K562 (cell line): Measurements from ENCODE around the gene NCOA3. TPM values are rescaled to one million over a fixed set of nuclear protein-coding genes. Genes with fewer than 3 reads are reported as not detected.

Experiments used
- ATAC-seq: fragments of 200-7000 bp; cut with Tn5 transposase; 3 replicates; pipeline ENCODE4 v1.9.1; 2020; ENCODE audit warnings: moderate library complexity
- BruUV-seq: library from RNA; stranded (reverse); fragments of 400-500 nt; replicated peaks from 2 replicates; lab custom pipeline; 2021; lab: Mats Ljungman, UMichigan
- CTCF ChIA-PET: fragments of 300-600 bp; formaldehyde crosslinking; extraction: SDS; loops from one replicate; lab custom pipeline; 2021; ENCODE audit warnings: low intra/inter-chr PET ratio; lab: Yijun Ruan, JAX
- POLR2A ChIA-PET: fragments of 300-600, 350-650 bp; sonication (Branson Sonifier 250); formaldehyde crosslinking; extraction: SDS; loops from one replicate; lab custom pipeline; 2021; ENCODE audit warnings: antibody characterized with exemption, inconsistent platforms; lab: Yijun Ruan, JAX
- DNase-seq, 4 experiments: peaks; one replicate each; pipeline versions ENCODE4 v3.0.0 to v3.0.0-alpha.2; 2011 to 2018; ENCODE audit warnings: low spot score in 3 of 4, mixed read lengths in 3 of 4; ENCODE audit errors: extremely low read depth in 1 of 4
- FAIRE-seq: peaks from 2 replicates; lab custom pipeline; 2011; peaks lifted over from hg19 to GRCh38; lab: Jason Lieb, UNC
- H2AFZ ChIP-seq: 2 replicates; pipeline ENCODE4 v1.6.0; 2011; ENCODE audit warnings: low read depth, low read length, control low read depth, inconsistent platforms
- H3K27ac ChIP-seq: fragments of 200-600 bp; 3 replicates; pipeline ENCODE4 v1.8.0; 2011; ENCODE audit warnings: low read depth, mild to moderate bottlenecking, control low read depth, inconsistent platforms, low read length, moderate library complexity, mixed read lengths; ENCODE audit errors: extremely low read depth
- H3K27me3 ChIP-seq, 2 experiments: fragments of 300-600 bp in 1 of 2; 2 replicates in 1 of 2; 3 replicates in 1 of 2; pipeline versions ENCODE4 v1.6.0 to v1.8.0; 2011; ENCODE audit warnings: inconsistent platforms in 2 of 2, low read length in 2 of 2, mild to moderate bottlenecking in 1 of 2, mixed read lengths in 1 of 2, moderate library complexity in 1 of 2; ENCODE audit not compliant: control insufficient read depth in 2 of 2, insufficient read depth in 2 of 2
- H3K36me3 ChIP-seq: fragments of 300-600 bp; 3 replicates; pipeline ENCODE4 v1.8.0; 2011; ENCODE audit warnings: mild to moderate bottlenecking, low read length, inconsistent platforms; ENCODE audit not compliant: control insufficient read depth, insufficient read depth
- H3K4me1 ChIP-seq, 2 experiments: fragments of 200-600 bp in 1 of 2; replicated peaks in 1 of 2; 2 replicates in 1 of 2; 3 replicates in 1 of 2; pipeline versions ENCODE4 v1.5.1 to v1.8.0; 2011; ENCODE audit warnings: inconsistent platforms in 2 of 2, low read length in 2 of 2, mild to moderate bottlenecking in 1 of 2, mixed read lengths in 1 of 2, moderate library complexity in 1 of 2; ENCODE audit not compliant: control insufficient read depth in 2 of 2, insufficient read depth in 2 of 2
- H3K4me2 ChIP-seq: 2 replicates; pipeline ENCODE4 v1.6.1; 2011; ENCODE audit warnings: low read length, control low read depth, inconsistent platforms, mixed read lengths; ENCODE audit not compliant: insufficient read depth
- H3K4me3 ChIP-seq: fragments of 200-600 bp; sonication (generic), shearing (Covaris generic); 2 replicates; pipeline ENCODE4 v1.5.1; 2016; ENCODE audit warnings: control low read depth, inconsistent platforms
- H3K79me2 ChIP-seq: fragments of 200-600 bp; 3 replicates; pipeline ENCODE4 v1.8.0; 2011; ENCODE audit warnings: low read length, inconsistent platforms; ENCODE audit not compliant: control insufficient read depth, insufficient read depth
- H3K9ac ChIP-seq, 2 experiments: 2 replicates each; pipeline versions ENCODE4 v1.6.0 to v1.6.1; 2011; ENCODE audit warnings: low read depth in 2 of 2, low read length in 2 of 2, control low read depth in 1 of 2, inconsistent platforms in 1 of 2, mild to moderate bottlenecking in 1 of 2, mixed read lengths in 1 of 2; ENCODE audit not compliant: insufficient read depth in 1 of 2
- H3K9me1 ChIP-seq: one replicate; pipeline ENCODE4 v1.6.0; 2011; ENCODE audit warnings: inconsistent platforms, mild to moderate bottlenecking, low read length, moderate library complexity; ENCODE audit not compliant: control insufficient read depth, insufficient read depth
- H3K9me3 ChIP-seq: replicated peaks from 2 replicates; pipeline ENCODE4 v1.5.1; 2011; ENCODE audit warnings: low read depth, low read length, inconsistent platforms; ENCODE audit not compliant: control insufficient read depth, insufficient read depth
- H4K20me1 ChIP-seq: replicated peaks from 2 replicates; pipeline ENCODE4 v1.6.1; 2011; ENCODE audit warnings: low read length, inconsistent platforms, mixed read lengths; ENCODE audit not compliant: control insufficient read depth, insufficient read depth
- ARID1B ChIP-seq: fragments of 450-650 bp; IDR thresholded peaks from 2 replicates; pipeline ENCODE4 v1.6.1; 2016; ENCODE audit warnings: antibody characterized with exemption, mild to moderate bottlenecking, inconsistent platforms
- BACH1 ChIP-seq: fragments of 200-800 bp; sonication (Bioruptor generic); IDR thresholded peaks from 2 replicates; pipeline ENCODE4 v1.6.1; 2016; ENCODE audit warnings: missing genetic modification characterization, missing compliant biosample characterization
- BCOR ChIP-seq: fragments of 450-650 bp; IDR thresholded peaks from 2 replicates; pipeline ENCODE4 v1.6.1; 2016
- CBX2 ChIP-seq: fragments of 200-600 bp; sonication (generic); IDR thresholded peaks from one replicate; pipeline ENCODE4 v1.6.1; 2012; ENCODE audit warnings: mild to moderate bottlenecking, low read length, inconsistent platforms; ENCODE audit not compliant: insufficient read depth, poor library complexity, severe bottlenecking
- DMBX1 ChIP-seq: fragments of 250-450 bp; sonication (Bioruptor Pico); IDR thresholded peaks from 2 replicates; pipeline ENCODE4 v1.8.0; 2022; ENCODE audit warnings: inconsistent platforms, mild to moderate bottlenecking, moderate library complexity, borderline replicate concordance
- HMBOX1 ChIP-seq: sonication (generic); IDR thresholded peaks from 2 replicates; pipeline ENCODE4 v1.6.1; 2016
- HSF4 ChIP-seq: fragments of 250-450 bp; sonication (Bioruptor Pico); IDR thresholded peaks from 2 replicates; pipeline ENCODE4 v2.1.2; 2022; ENCODE audit warnings: mild to moderate bottlenecking, moderate library complexity, borderline replicate concordance
- MBD1 ChIP-seq: fragments of 250-450 bp; sonication (Bioruptor Pico); IDR thresholded peaks from 2 replicates; pipeline ENCODE4 v1.8.0; 2022; ENCODE audit warnings: inconsistent platforms
- RBM25 ChIP-seq: fragments of 200-400 bp; formaldehyde crosslinking; IDR thresholded peaks from 2 replicates; pipeline ENCODE4 v1.6.1; 2018; ENCODE audit warnings: low read length, low read depth, moderate library complexity; ENCODE audit not compliant: severe bottlenecking
- SMAD4 ChIP-seq: fragments of 250-450 bp; sonication (Bioruptor Pico); conservative IDR thresholded peaks from 2 replicates; pipeline ENCODE4 v1.8.0; 2021; ENCODE audit warnings: inconsistent platforms, mild to moderate bottlenecking, moderate library complexity
- TOE1 ChIP-seq, 2 experiments: fragments of 450-650 bp in 1 of 2; sonication (generic) in 1 of 2; formaldehyde crosslinking in 1 of 2; IDR thresholded peaks; 2 replicates each; pipeline versions ENCODE4 v1.7.1 to v1.8.0; 2016 to 2022; ENCODE audit warnings: borderline replicate concordance in 2 of 2, mild to moderate bottlenecking in 2 of 2, antibody characterized with exemption in 1 of 2, inconsistent platforms in 1 of 2, low read depth in 1 of 2, missing genetic modification reagents in 1 of 2, moderate library complexity in 1 of 2
- XRCC4 ChIP-seq: IDR thresholded peaks from one replicate; pipeline ENCODE4 v1.6.1; 2011; ENCODE audit not compliant: insufficient read depth, insufficient read length; ENCODE audit errors: extremely low read depth
- ZBTB11 ChIP-seq, 3 experiments: fragments of 200-800 bp in 1 of 3; fragments of 250-450 bp in 1 of 3; fragments of 450-650 bp in 1 of 3; sonication (Bioruptor Pico) in 1 of 3; sonication (Bioruptor generic) in 1 of 3; formaldehyde crosslinking in 1 of 3; IDR thresholded peaks; 2 replicates each; pipeline versions ENCODE4 v1.6.1 to v1.8.0; 2016 to 2022; ENCODE audit warnings: mild to moderate bottlenecking in 2 of 3, missing genetic modification characterization in 2 of 3, missing compliant biosample characterization in 1 of 3, moderate library complexity in 1 of 3
- WGBS: fragments of 100-300 bp; shearing (Covaris generic); methylation state at CpG from one replicate; pipeline ENCODE4 v1.1.6; 2016; ENCODE audit warnings: low coverage, mixed read lengths; ENCODE audit not compliant: insufficient coverage; ENCODE audit errors: missing lambda C conversion rate; 5-methylcytosine and 5-hydroxymethylcytosine counted together
- in situ Hi-C: fragments of 300-500 bp; cut with MboI; formaldehyde crosslinking; loops from 4 replicates; pipeline ENCODE4 v1.15.0; 2018; ENCODE audit warnings: inconsistent platforms, mixed read lengths
- intact Hi-C: fragments of 100-400 bp; cut with micrococcal nuclease; formaldehyde crosslinking; loops from 2 replicates; pipeline ENCODE4 v1.14.2; 2022
- polyA plus RNA-seq, 8 experiments: library from polyadenylated mRNA; depleted of rRNA in 4 of 8; stranded (reverse) in 5 of 8; unstranded in 3 of 8; fragments of >200 nt; fragmentation: Nextera tagmentation in 2 of 8; fragmentation: Illumina TruSeq in 1 of 8; extraction: Ambion mirVana in 2 of 8; extraction: Trizol in 1 of 8; gene quantifications; 2 replicates each; pipeline versions ENCODE4 v1.2.1 to v1.2.3, GENCODE V29; 2011 to 2014; ENCODE audit warnings: inconsistent platforms in 1 of 8, missing spikeins in 1 of 8
- total RNA-seq, 7 experiments: library from RNA; depleted of rRNA in 6 of 7; stranded (reverse); fragments of >200 nt in 6 of 7; fragmentation: Illumina TruSeq in 2 of 7; extraction: Trizol in 2 of 7; gene quantifications; 2 replicates each; pipeline versions ENCODE4 v1.2.1 to v1.2.3, GENCODE V29; 2011 to 2021; ENCODE audit warnings: low replicate concordance in 1 of 7

The NCOA3 gene
- total and polyA plus RNA-seq, 9 of the 15 experiments (the other 6 are each of a cell fraction or from before 2014, with no cell fraction given) = 3.2 to 24.3 (median 14.4) TPM

GRCh38 chr20:47614703-47615309 lies 113.1 kb downstream of the NCOA3 start:
- H3K27ac ChIP-seq = peak overlapping the region; percentile 53
- FAIRE-seq (peak; percentile 80), ATAC-seq (peak; percentile 63), DNase-seq (peak in 2 of 4 experiments; percentile 27 to 49)
- 37% methylated on average over 2 of the region's 2 CpGs for WGBS
- in situ Hi-C loops (no loop called here), intact Hi-C loops (loop anchor here (5.0 kb wide), 1 partner anchor 343 kb away; no protein-coding TSS in a partner anchor)
- H3K4me3 ChIP-seq = no peak overlapping the region
- ChIA-PET CTCF (no interaction called here), POLR2A (interaction anchor here (0.7 to 1.5 kb wide), 3 partner anchors 10 to 262 kb away, joined by 3 read pairs; no protein-coding TSS in a partner anchor)
- H3K4me2 ChIP-seq = peak overlapping the region; percentile 20
- H3K4me1 ChIP-seq = peaks cover 0 to 31% of the 10 kb centered on the region in 2 experiments; a peak in 3 of 5 replicates
- H3K79me2 ChIP-seq = peaks cover 37% of the 10 kb centered on the region
- H4K20me1 ChIP-seq = no peaks in the 10 kb centered on the region
- H3K36me3 ChIP-seq = no peaks in the 10 kb centered on the region
- H3K9ac ChIP-seq = peak overlapping the region in 1 of 2 experiments; percentile 51; a peak in 1 of 4 replicates
- no peaks in the 10 kb centered on the region for H3K27me3 ChIP-seq
- H3K9me1 ChIP-seq = no peaks in the 10 kb centered on the region
- H2AFZ ChIP-seq = peak overlapping the region; percentile 29; the same call in 1 of the 2 replicates
- BruUV-seq = no TSS peak
- H3K9me3 ChIP-seq = no peaks in the 10 kb centered on the region
- TF ChIP-seq ARID1B (peak; percentile 31; the same call in 1 of the 2 replicates), BACH1 (0 out of 2 replicates have a peak, but pooled peaks have one; percentile 27), HMBOX1 (peak; percentile 83), SMAD4 (CRISPR knock-in tag) (no peak), MBD1 (CRISPR knock-in tag) (no peak), CBX2 (no peak), DMBX1 (CRISPR knock-in tag) (peak; percentile 56; the same call in 1 of the 2 replicates), HSF4 (CRISPR knock-in tag) (no peak), RBM25 (peak; percentile 83), ZBTB11 (CRISPR knock-in tag; IDR thresholded peaks at IDR 0.05) (peak in 1 of 3 experiments; percentile 76; a peak in 2 of 6 replicates), BCOR (peak; percentile 68), XRCC4 (no peak), TOE1 (IDR thresholded peaks at IDR 0.05; ENCODE audit: borderline replicate concordance) (no peak), TOE1 (CRISPR knock-in tag; IDR thresholded peaks at IDR 0.05; ENCODE audit: borderline replicate concordance, low read depth) (no peak)
